ENCODE data around the gene BICC1.

Gene BICC1

GRCh38 chr10:58473976-58474375 lies 38.7 kb upstream of the BICC1 start:
- Histone ChIP-seq H3K27ac (no peak overlapping the region), H3K27me3 (peaks cover 43% of the 10 kb centered on the region), H3K36me3 (no peaks in the 10 kb centered on the region), H3K4me1 (ENCODE audit: control insufficient read depth in 1 of 2, insufficient read depth in 1 of 2, low read depth in 1 of 2, low read length in 1 of 2) (no peaks in the 10 kb centered on the region), H3K4me3 (ENCODE audit: low read depth in 1 of 2, low read length in 1 of 2) (no peak overlapping the region), H3K9me3 (no peaks in the 10 kb centered on the region)
- TF ChIP-seq, protein P1, sequence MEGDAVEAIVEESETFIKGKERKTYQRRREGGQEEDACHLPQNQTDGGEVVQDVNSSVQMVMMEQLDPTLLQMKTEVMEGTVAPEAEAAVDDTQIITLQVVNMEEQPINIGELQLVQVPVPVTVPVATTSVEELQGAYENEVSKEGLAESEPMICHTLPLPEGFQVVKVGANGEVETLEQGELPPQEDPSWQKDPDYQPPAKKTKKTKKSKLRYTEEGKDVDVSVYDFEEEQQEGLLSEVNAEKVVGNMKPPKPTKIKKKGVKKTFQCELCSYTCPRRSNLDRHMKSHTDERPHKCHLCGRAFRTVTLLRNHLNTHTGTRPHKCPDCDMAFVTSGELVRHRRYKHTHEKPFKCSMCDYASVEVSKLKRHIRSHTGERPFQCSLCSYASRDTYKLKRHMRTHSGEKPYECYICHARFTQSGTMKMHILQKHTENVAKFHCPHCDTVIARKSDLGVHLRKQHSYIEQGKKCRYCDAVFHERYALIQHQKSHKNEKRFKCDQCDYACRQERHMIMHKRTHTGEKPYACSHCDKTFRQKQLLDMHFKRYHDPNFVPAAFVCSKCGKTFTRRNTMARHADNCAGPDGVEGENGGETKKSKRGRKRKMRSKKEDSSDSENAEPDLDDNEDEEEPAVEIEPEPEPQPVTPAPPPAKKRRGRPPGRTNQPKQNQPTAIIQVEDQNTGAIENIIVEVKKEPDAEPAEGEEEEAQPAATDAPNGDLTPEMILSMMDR (IDR thresholded peaks at IDR 0.05), result no peak

DNA sequence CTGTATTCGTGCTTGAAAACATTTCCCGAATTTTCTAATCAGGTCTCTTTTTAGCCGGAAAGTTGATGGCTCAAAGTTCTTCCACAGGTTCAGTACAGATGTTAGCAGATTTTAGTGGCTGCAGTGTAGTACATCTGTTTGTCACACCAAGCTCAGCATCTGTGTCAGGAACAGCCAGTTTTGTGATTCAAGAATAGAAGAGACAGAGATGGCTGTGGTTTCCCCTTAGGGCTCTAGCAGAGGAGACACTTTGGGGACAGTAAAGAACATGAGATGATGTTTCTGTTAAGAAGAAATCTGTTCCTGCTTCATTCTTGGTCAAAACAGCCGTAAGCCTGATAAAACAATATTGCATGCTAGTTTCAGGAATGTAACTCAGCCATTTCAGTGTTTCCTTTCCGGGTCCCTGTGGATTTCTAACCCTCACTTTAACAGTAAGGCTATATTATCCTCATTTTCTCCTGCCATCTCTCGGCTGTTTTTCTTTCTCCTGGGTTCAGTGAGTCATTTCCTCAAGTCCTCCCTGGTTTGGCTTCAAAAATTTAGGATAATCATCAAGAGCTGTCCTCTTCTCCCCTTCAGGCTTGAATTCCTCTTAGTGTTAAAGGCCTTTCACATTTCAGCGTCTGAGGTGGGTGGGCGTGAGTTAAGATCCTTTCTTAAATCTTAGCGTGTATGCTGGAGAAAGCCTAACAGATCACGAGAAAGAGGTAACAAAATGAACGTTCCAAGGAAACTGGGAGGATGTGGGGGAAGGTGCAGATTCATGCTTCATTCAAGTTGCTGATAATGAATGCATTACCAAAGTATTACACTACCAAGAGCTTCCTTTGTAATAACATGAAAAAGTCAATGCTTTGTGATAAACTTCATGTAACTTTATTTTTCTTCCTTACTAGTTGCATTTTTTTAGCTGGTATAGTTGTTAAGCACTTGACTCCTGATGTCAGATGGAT lies 37.1 kb upstream of the BICC1 start:
- Histone ChIP-seq H3K9me3 (no peaks in the 10 kb centered on the region), H3K4me1 (ENCODE audit: control insufficient read depth in 1 of 2, insufficient read depth in 1 of 2, low read depth in 1 of 2, low read length in 1 of 2) (no peaks in the 10 kb centered on the region), H3K4me3 (ENCODE audit: low read depth in 1 of 2, low read length in 1 of 2) (no peak overlapping the region), H3K27me3 (peaks cover 30% of the 10 kb centered on the region), H3K27ac (no peak overlapping the region), H3K36me3 (no peaks in the 10 kb centered on the region)
- TF ChIP-seq, protein P1 (IDR thresholded peaks at IDR 0.05), result no peak

DNA sequence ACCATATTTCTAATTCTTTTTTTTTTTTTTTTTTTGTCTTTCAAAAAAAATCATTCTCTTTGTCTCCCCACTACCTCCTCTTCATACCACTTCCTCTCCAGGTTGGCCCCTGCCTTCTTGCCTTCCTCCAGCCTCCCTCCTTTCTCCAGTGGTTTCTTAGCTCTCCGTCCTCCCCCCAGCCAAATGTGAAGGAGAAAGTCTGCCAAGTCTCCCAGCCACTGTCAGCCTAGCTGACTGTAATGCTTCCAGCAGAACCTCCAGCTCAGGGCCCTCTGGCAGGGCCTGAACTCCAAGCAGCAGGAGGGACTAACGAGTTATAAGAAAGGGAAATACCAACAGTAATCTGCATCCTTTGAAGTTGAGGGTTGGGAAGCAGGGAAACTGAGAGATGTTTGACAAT lies 35.5 kb upstream of the BICC1 start:
- peaks cover 16% of the 10 kb centered on the region for H3K27me3 ChIP-seq
- H3K27ac ChIP-seq, result no peak overlapping the region
- TF ChIP-seq, protein P1 (IDR thresholded peaks at IDR 0.05), result no peak
- H3K9me3 ChIP-seq, result no peaks in the 10 kb centered on the region
- no peaks in the 10 kb centered on the region for H3K4me1 ChIP-seq (ENCODE audit: control insufficient read depth in 1 of 2, insufficient read depth in 1 of 2, low read depth in 1 of 2, low read length in 1 of 2)
- H3K4me3 ChIP-seq (ENCODE audit: low read depth in 1 of 2, low read length in 1 of 2), result no peak overlapping the region
- no peaks in the 10 kb centered on the region for H3K36me3 ChIP-seq

- no peaks in the 10 kb centered on the region for H3K9me3 ChIP-seq
- peaks cover 8% of the 10 kb centered on the region for H3K27me3 ChIP-seq
- TF ChIP-seq, protein P1 (IDR thresholded peaks at IDR 0.05), result no peak
Observed at GRCh38 chr10:58477902-58478301, 34.8 kb upstream of the BICC1 start.

GRCh38 chr10:58479045-58479444 lies 33.6 kb upstream of the BICC1 start:
- TF ChIP-seq, protein P1 (IDR thresholded peaks at IDR 0.05), result no peak
- no peak overlapping the region for H3K4me3 ChIP-seq (ENCODE audit: low read depth in 1 of 2, low read length in 1 of 2)

More at GRCh38 chr10:58477902-58478301, 34.8 kb upstream of the BICC1 start:
- Histone ChIP-seq H3K36me3 (no peaks in the 10 kb centered on the region), H3K27ac (no peak overlapping the region), H3K4me3 (ENCODE audit: low read depth in 1 of 2, low read length in 1 of 2) (no peak overlapping the region), H3K4me1 (ENCODE audit: control insufficient read depth in 1 of 2, insufficient read depth in 1 of 2, low read depth in 1 of 2, low read length in 1 of 2) (no peaks in the 10 kb centered on the region)

More at GRCh38 chr10:58479045-58479444, 33.6 kb upstream of the BICC1 start:
- Histone ChIP-seq H3K9me3 (no peaks in the 10 kb centered on the region), H3K4me1 (ENCODE audit: control insufficient read depth in 1 of 2, insufficient read depth in 1 of 2, low read depth in 1 of 2, low read length in 1 of 2) (no peaks in the 10 kb centered on the region), H3K36me3 (no peaks in the 10 kb centered on the region), H3K27me3 (peaks cover 1% of the 10 kb centered on the region), H3K27ac (no peak overlapping the region)

Data from neutrophil (primary cell).